A673 (cell line): ENCODE data around the gene GALM. TPM values are rescaled to one million over a fixed set of nuclear protein-coding genes. Genes with fewer than 3 reads are reported as not detected.
"Not testable (repeated sequence)": the region's sequence is repeated elsewhere in the genome, so short reads cannot be mapped to it uniquely, and the experiment has no call there.

Source experiments
- BruUV-seq: library from RNA; stranded (reverse); fragments of 400-500 nt; replicated peaks from 2 replicates; lab custom pipeline; 2021; lab: Mats Ljungman, UMichigan
- CTCF ChIA-PET: fragments of 300-600 bp; sonication (Branson Sonifier 250); formaldehyde crosslinking; loops from one replicate; lab custom pipeline; 2022; ENCODE audit warnings: antibody characterized with exemption; lab: Charles Lee
- POLR2A ChIA-PET: fragments of 300-600 bp; sonication (Branson Sonifier 250); formaldehyde crosslinking; loops from one replicate; lab custom pipeline; 2022; ENCODE audit warnings: antibody characterized with exemption; ENCODE audit not compliant: low non-redundant PET; lab: Charles Lee
- DNase-seq: peaks from one replicate; pipeline ENCODE4 v3.0.0-alpha.2; 2015; ENCODE audit warnings: low spot score
- H3K27ac ChIP-seq: fragments of 200-600 bp; sonication (generic); 2 replicates; pipeline ENCODE4 v1.5.1; 2016; ENCODE audit warnings: mixed run types, low read depth, mild to moderate bottlenecking, mixed read lengths, antibody characterized with exemption, low read length; ENCODE audit not compliant: poor library complexity, severe bottlenecking
- H3K27me3 ChIP-seq: fragments of 200-600 bp; sonication (generic); replicated peaks from 2 replicates; pipeline ENCODE4 v1.6.1; 2017; ENCODE audit warnings: mixed run types, low read depth, mild to moderate bottlenecking, mixed read lengths, antibody characterized with exemption, low read length; ENCODE audit not compliant: insufficient read depth, poor library complexity
- H3K36me3 ChIP-seq: fragments of 200-600 bp; sonication (generic); 2 replicates; pipeline ENCODE4 v1.6.1; 2016; ENCODE audit warnings: mixed run types, mild to moderate bottlenecking, mixed read lengths, antibody characterized with exemption, low read length; ENCODE audit not compliant: insufficient read depth, poor library complexity, severe bottlenecking
- H3K4me1 ChIP-seq: fragments of 200-600 bp; sonication (generic); 2 replicates; pipeline ENCODE4 v1.6.1; 2017; ENCODE audit warnings: mixed run types, mild to moderate bottlenecking, mixed read lengths, antibody characterized with exemption, low read length; ENCODE audit not compliant: insufficient read depth, poor library complexity, severe bottlenecking
- H3K4me3 ChIP-seq: fragments of 200-600 bp; sonication (generic); 2 replicates; pipeline ENCODE4 v1.5.1; 2016; ENCODE audit warnings: low read depth, mixed run types, mild to moderate bottlenecking, mixed read lengths, low read length; ENCODE audit not compliant: poor library complexity, severe bottlenecking
- H3K9me3 ChIP-seq: fragments of 200-600 bp; sonication (generic); 2 replicates; pipeline ENCODE4 v1.6.1; 2016; ENCODE audit warnings: mixed run types, low read depth, mild to moderate bottlenecking, mixed read lengths, antibody characterized with exemption, low read length; ENCODE audit not compliant: poor library complexity, severe bottlenecking
- CTCF ChIP-seq: fragments of 300-800, 200-600 bp; sonication (generic); conservative IDR thresholded peaks from 2 replicates; pipeline ENCODE4 v1.5.1; 2017; ENCODE audit warnings: low read depth, mild to moderate bottlenecking, antibody characterized with exemption, low read length, moderate library complexity, mixed read lengths
- EZH2 ChIP-seq: fragments of 200-600 bp; sonication (generic); IDR thresholded peaks from 2 replicates; pipeline ENCODE4 v1.6.1; 2017; ENCODE audit warnings: borderline replicate concordance, low read depth, mild to moderate bottlenecking, mixed read lengths, antibody characterized with exemption, low read length; ENCODE audit not compliant: poor library complexity, severe bottlenecking
- intact Hi-C: fragments of 100-400 bp; cut with micrococcal nuclease; formaldehyde crosslinking; loops from one replicate; pipeline ENCODE4 v1.10.0; 2022; ENCODE audit not compliant: unreplicated experiment
- total RNA-seq: library from RNA; stranded (reverse); gene quantifications from 2 replicates; pipeline ENCODE4 v1.2.3, GENCODE V29; 2021

Gene GALM
- total RNA-seq, 1 experiment from 2014 or later = 6.6 TPM

GRCh38 chr2:38733300-38733971 is 67.5 kb downstream of the GALM start:
- TF ChIP-seq EZH2 (no peak), CTCF (no peak)
- no peaks in the 10 kb centered on the region for H3K9me3 ChIP-seq
- no peak for DNase-seq

DNA sequence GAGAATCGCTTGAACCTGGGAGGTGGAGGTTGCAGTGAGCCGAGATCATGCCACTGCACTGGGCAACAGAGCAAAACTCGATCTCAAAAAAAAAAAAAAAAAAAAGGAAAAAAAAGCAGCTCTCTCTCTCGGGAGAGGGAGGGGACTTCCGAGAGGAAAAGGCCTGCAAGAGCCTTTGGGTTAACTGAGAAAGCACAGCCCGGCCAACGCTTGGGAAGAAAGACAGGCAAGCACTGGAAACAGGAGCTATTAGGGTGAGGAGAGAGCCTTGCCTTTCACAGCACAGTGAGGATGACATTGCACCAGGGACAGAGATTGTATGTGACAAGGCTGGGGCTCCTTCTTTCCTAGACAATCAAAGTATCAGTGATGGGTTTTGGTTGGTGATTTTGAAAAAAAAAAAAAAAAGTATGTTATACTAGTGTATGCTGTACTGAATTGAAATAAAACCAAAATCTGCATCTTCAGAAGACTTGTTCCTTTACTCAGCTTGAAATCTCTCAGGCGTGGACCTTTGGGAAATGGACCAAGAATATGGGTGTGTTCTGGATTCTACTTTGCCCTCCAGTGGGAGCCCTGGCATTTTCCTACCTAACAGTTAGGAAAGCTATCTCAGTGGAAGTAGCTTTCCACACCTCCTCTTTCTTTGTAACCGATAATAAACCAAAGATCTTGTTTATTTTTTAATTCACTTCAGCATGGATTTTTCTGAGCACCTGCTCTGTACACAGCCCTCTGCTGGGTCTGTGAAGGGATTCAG is 68.6 kb downstream of the GALM start:
- no peak for DNase-seq
- no peak overlapping the region for H3K4me3 ChIP-seq
- H3K36me3 ChIP-seq = peaks cover 19% of the 10 kb centered on the region
- H3K4me1 ChIP-seq = peaks cover 37% of the 10 kb centered on the region
- intact Hi-C loops = loop anchor here (5.0 kb wide), 1 partner anchor 132 kb away; the partner anchor contains the start of gene HNRNPLL
- TSS peak; percentile 61 for BruUV-seq
- H3K27ac ChIP-seq = no peak overlapping the region
- ChIA-PET POLR2A (interaction anchor here (0.6 to 1.9 kb wide), 4 partner anchors 10 to 290 kb away, joined by 3 to 13 read pairs (median 8); partner anchors contain the start of gene SRSF7), CTCF (interaction anchor here (0.5 to 0.6 kb wide), 4 partner anchors 8 to 199 kb away, joined by 3 to 5 read pairs (median 4); no protein-coding TSS in a partner anchor)
- no peaks in the 10 kb centered on the region for H3K27me3 ChIP-seq
- peaks cover 5% of the 10 kb centered on the region for H3K9me3 ChIP-seq
- TF ChIP-seq CTCF = no peak
- no peak for TF ChIP-seq EZH2

More at GRCh38 chr2:38733300-38733971, 67.5 kb downstream of the GALM start:
- Histone ChIP-seq H3K4me3 (no peak overlapping the region), H3K4me1 (peaks cover 33% of the 10 kb centered on the region), H3K27ac (no peak overlapping the region), H3K27me3 (no peaks in the 10 kb centered on the region), H3K36me3 (peaks cover 12% of the 10 kb centered on the region)
- ChIA-PET CTCF (no interaction called here), POLR2A (interaction anchor here (1.9 kb wide), 1 partner anchor 18 kb away, joined by 4 read pairs; the partner anchor contains the start of gene SRSF7)
- no TSS peak for BruUV-seq
- intact Hi-C loops = no loop called here

GRCh38 chr2:38735999-38736320 is 70.0 kb downstream of the GALM start:
- ChIA-PET POLR2A (interaction anchor here (0.6 kb wide), 1 partner anchor 14 kb away, joined by 4 read pairs; no protein-coding TSS in a partner anchor), CTCF (no interaction called here)
- no peak overlapping the region for H3K4me3 ChIP-seq
- DNase-seq = no peak
- H3K27me3 ChIP-seq = no peaks in the 10 kb centered on the region
- BruUV-seq = no TSS peak
- H3K4me1 ChIP-seq = peaks cover 37% of the 10 kb centered on the region
- H3K9me3 ChIP-seq = peaks cover 10% of the 10 kb centered on the region
- intact Hi-C loops = loop anchor here (2.0 to 5.0 kb wide), 2 partner anchors 134 to 193 kb away; partner anchors contain the start of gene HNRNPLL
- TF ChIP-seq CTCF (no peak), EZH2 (no peak)
- peaks cover 29% of the 10 kb centered on the region for H3K36me3 ChIP-seq
- H3K27ac ChIP-seq = peak overlapping the region; percentile 85

- intact Hi-C loops = loop anchor here (1.0 to 5.0 kb wide), 3 partner anchors 37 to 194 kb away; partner anchors contain the start of gene HNRNPLL
- H3K27me3 ChIP-seq, BruUV-seq, H3K4me3 ChIP-seq: not testable (repeated sequence)
- H3K27ac ChIP-seq = peak overlapping the region; percentile 98
- peaks cover 10% of the 10 kb centered on the region for H3K9me3 ChIP-seq
- peaks cover 37% of the 10 kb centered on the region for H3K36me3 ChIP-seq
- POLR2A ChIA-PET = interaction anchor here (0.6 to 1.2 kb wide), 3 partner anchors 9 to 458 kb away, joined by 3 to 24 read pairs (median 3); partner anchors contain the start of gene SRSF7
- peaks cover 37% of the 10 kb centered on the region for H3K4me1 ChIP-seq
- CTCF ChIA-PET = interaction anchor here (1.3 kb wide), 1 partner anchor 155 kb away, joined by 5 read pairs; no protein-coding TSS in a partner anchor
- peak; percentile 99 for DNase-seq
Observed at GRCh38 chr2:38737000-38737698, 71.2 kb downstream of the GALM start.
